Measurements from ENCODE around the gene COMMD9.
"Not testable (repeated sequence)": the region's sequence is repeated elsewhere in the genome, so short reads cannot be mapped to it uniquely, and the experiment has no call there.

The COMMD9 gene

DNA sequence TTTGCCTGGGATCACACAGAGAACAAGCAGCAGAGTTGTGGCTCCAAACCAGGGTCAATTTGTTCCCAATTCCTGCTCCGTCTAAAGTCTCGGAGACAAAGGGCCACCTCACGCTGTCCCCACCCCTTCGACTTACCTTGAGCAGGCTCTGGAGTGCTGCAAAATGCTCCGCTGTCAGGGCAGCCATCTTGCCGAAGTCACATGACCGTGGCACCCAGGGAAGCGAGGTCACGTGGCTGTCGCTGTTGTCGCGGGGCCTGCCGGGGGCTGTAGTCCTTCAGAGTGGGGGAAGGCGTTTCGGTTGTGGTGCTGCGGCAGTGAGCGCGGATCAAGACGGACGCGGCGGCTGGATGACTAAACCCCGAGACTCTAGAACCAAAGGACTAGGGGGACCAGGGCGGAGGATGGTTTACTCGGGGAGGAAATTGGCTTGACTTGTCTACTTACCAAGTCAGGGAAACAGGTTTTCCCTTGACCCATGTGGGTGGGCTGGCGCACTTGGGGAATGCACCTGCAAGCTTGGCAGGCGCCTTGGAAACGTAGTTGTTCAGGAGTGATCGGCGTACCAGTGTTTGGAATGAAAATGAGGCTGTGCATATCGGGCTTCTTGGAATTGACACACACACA, at the start of gene COMMD9:
TSS of gene COMMD9 (minus strand) at position 199 of the 627 bp plus-strand sequence. CDS start at position 187, 12 bp downstream.
- DNase-seq (ENCODE audit: low read depth in 2 of 2), result peak; percentile 87 to 93

DNA sequence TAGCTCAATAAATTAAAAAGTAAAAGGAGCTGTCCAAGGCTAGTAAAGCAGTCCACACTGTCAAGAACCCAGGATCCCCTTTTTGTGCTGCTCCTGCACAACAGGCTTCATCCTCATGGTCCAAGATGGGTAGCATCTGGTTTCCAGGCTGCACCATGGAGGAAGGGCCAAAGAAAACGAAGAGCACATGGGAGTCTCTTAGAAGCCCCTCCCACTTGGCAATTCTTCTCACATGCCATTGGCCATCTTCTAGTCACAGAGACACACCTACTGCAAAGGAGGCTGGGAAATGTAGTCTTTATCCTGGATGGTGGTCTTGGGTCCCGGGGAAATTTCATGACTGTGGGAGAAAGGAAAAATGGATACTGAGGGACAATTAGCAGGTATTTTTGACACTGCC, 44.7 kb upstream of the COMMD9 start:
- no peak for DNase-seq (ENCODE audit: low read depth in 2 of 2)

DNA sequence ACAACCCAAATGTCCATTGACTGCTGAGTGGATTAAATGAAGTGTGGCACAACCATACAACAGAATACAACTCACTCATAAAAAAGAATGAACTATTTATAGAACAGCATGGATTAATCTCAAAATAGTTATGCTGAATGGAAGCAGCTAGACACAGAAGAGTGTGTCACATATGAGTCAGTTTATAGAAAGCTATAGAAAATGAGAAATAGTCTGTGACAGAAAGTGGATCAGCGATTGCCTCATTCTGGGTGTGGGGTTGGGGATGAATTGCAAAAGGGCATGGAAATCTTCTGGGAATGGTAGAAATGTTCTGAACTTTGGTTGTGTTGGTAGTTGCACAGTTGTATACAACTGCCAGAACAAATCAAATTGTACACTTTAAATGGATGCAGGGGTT, 44.2 kb upstream of the COMMD9 start:
- DNase-seq (ENCODE audit: low read depth in 2 of 2), result no peak

DNA sequence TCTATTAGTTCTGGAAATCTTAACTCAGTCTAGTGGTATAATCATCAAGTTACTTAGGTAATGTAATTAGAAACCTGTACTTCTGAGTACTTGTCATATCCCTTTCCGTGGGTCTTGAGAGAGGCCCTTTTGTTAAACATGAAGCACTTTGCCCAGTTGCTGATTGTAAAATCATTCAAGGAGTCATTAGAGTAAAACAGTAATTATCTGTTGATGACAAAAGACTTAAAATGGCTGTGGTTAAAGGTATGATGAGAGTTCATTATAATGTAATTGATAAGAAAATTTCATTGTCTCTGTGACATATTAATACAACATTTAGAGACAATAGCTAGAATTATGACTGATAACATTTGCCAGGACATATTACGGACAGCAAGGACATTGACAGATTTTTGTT, 41.2 kb upstream of the COMMD9 start:
- no peak for DNase-seq (ENCODE audit: low read depth in 2 of 2)

DNA sequence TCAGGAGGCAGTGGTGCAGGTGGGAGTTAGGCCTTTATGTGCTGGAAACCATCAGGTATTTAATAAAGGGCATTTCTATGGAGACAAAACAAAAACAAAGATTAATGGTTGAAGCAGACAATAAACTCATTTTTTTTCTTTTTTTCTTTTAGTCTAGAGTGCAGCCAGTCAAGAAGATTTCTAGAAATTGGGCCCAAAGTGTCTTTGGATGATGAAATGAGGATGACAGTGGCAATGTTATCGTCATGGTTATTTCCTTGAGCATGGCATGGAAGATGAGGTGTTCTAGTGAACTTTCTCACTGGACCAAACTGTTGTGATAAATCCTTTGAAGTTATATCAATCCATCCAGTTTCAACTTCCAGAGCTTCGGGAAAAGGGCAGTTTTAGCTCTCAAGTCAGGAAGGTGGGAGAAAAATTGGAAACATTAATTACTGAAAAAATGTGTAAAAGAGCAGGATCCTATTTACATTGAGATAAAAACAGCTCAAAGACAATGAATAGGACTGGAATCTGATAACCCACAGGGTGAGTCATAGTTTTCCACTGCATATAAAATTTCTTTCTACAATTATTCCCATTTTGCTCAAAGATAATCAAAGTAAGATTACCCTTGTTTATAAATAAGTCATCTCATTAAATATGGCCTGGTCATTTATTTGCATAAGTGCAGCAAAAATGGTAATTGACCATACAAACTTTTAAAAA, 39.9 kb upstream of the COMMD9 start:
- no peak for DNase-seq (ENCODE audit: low read depth in 2 of 2)

DNA sequence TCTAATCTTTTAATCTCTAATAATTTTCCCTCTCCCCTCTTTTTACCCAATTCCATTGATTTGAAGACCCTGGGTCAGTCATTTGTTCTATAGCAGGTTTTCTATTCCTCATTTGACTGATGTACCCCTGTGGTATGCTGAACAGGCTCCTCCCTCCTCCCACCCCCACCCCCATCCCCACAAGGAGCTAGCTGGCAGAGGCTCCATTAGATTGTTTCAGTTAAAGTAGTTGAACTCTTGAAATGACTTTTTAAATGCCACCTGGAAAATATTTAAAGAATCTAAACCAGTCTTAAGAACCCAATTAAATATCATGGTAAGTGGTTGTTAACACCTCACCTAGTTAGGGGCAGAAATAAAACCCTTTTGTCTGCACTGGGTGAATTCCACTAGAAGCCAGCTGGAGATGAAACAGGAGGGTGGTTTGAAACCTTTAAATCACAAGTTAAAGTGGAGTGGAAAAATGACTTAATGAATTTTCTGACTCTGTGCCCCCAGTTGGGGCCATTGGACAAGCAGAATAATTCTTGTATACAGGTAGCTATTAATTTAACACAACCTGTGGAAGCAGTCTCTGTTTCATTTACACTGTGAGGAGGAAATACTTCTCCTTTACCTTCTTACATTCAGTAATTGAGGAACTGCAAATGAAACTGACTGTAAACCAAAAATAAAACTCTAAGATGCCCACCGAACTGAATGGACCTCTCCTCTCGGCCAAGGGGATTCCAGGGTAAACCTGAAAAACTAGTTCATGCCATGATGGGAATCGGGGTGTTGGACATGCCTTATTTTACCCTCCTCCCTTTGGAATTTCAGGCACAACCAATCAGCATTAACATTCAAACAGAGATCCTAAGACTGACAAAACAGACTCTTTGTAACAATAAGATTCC, 37.5 kb upstream of the COMMD9 start:
- no peak for DNase-seq (ENCODE audit: low read depth in 2 of 2)

DNA sequence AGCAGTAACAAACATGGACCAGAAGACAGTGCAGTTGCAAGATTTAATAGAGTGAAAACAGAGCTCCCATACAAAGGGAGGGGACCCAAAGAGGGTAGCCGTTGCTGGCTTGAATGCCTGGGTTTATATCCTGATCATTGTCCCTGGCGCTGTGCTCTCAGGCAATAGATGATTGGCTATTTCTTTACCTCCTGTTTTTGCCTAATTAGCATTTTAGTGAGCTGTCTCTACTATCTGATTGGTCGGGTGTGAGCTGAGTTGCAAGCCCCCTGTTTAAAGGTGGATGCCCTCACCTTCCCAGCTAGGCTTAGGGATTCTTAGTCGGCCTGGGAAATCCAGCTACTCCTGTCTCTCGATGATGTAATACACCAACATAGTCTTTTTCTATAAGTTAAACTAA, 36.2 kb upstream of the COMMD9 start:
- not testable (repeated sequence) for DNase-seq (ENCODE audit: low read depth in 2 of 2)

DNA sequence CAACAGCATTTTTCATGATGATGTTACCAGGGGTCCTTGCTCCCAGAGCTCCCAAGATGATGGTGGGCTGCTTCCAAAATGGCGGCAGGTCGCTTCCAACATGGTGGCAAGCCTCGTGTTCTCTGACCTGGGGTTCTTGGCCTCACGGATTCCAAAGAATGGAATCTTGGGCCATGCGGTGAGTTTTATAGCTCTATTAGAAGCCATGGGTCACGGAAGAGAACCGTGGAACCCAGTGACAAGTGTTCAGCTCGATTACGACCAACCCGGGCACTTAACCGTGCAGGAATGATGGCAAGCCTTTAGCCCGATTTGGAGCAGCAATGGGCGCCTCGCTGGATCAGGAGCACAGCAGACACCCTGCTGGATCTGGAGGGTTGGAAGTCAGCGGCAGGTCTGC, 35.7 kb upstream of the COMMD9 start:
- not testable (repeated sequence) for DNase-seq (ENCODE audit: low read depth in 2 of 2)

DNA sequence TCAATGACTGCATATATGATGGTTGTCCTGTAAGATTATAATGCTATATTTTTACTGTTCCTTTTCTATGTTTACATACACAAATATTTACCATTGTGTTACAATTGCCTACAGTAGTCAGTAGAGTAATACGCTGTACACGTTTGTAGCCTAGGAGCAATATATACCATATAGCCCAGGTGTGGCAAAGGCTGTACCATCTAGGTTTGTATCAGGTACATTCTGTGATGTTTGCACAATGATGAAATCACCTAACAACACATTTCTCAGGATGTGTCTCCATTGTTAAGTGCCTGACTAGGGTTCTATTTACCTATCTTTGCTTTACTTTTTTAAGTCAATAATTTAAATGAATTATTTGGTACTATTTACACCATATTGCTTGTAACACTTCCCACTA, 28.8 kb upstream of the COMMD9 start:
- no peak for DNase-seq (ENCODE audit: low read depth in 2 of 2)

DNA sequence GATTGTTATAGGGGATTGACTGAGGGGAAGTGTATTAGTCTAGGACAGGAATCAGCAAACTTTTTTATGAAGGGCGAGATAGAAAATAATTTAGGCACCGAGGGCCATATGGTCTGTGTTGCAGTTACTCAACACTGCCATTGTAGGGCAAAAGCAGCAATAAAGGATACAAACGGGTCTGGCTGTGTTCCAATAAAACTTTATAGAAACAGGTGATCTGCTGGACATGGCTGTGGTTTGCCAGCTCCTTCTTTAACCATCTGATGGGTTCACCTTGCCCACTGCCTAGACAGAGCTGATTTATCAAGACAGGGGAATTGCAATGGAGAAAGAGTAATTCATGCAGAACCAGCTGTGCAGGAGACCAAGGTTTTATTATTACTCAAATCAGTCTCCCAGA, 26.8 kb upstream of the COMMD9 start:
- DNase-seq (ENCODE audit: low read depth in 2 of 2), result no peak

DNA sequence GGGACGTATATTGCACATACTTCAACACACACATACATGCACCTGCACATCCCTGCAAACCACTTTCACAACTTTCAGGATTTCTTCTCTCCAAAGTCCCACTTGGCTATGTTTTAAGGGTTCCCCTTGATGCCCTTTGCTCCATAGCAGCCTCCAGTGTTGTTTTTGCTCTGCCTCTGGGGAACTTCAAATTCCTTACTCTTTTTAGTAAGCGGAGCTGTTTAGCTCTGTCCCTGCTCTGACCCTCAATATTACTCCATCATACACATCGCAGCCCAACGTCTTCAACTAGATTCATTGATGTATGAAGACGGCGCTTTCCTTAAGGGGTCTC, 25.2 kb upstream of the COMMD9 start:
- no peak for DNase-seq (ENCODE audit: low read depth in 2 of 2)

DNA sequence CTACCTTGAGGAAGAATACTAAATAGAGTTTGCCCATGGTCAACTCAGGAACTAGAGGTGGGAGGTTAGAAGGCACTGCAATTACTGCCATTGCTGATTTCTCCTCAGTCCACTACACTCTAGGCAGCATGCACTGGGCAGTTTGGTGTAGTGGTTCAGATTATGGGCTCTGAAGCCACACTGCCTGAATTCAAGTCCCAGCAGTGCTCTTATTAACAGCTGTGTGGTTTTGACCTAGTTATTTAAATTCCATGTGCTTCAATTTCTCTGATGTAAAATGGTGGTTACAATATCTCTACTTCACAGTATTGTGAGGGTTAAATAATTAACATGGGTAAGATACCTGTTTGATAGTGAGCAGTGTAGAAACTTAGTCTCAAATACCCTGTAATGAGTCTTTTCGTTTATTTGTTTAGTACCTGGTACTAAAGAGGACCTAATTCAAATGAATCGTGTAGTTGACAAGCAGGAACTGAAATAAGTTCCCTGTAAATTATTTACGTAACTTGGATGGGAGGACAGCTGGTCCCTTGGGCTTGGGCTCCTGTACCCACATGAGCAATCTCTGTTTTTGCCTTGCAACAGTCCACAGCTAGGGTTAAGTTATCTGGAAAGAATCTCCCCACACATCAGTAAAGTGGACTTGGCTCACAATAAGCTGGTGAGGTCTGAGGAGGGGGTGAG, 24.7 kb upstream of the COMMD9 start:
- DNase-seq (ENCODE audit: low read depth in 2 of 2), result no peak

DNA sequence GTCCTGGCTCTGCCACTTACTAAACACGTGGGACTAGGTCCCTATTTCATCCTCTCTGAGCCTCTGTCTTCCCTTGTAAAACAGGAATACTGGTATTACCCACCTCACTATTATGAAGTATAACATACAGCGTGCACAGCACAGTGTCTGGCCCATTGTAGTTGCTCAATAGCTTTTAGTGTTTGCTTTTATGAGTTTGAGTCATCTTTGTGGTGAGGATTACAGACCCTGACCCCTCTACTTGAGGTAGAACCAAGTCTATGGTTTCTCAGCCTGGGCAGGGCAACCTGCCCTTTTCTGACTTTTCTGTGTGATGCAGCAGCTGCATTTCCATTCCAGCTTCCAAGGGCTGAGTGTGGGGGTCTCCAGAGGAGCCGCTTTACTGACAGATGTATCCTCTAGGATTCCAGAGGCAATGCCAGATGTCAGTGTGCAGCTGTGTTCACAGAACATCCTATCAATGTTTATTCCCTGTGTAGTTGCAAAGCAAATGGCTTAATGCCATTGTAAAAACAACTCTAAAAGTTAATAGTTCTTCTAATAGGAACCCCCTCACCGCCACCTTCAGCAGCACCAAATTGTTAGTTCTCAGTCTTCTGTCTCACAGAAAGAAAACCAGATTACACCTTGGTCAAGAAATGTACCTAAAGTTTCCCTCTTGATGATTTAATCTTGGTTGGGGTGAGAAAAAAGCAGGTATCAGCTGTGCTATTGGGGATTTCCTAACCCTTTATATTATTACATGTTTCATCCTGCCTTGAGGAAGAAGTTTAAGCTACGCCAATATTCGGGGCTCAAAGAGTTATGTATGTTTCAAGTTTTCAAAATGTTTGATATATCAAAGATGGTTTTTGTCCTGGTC, 23.6 kb upstream of the COMMD9 start:
- DNase-seq (ENCODE audit: low read depth in 2 of 2), result no peak

DNA sequence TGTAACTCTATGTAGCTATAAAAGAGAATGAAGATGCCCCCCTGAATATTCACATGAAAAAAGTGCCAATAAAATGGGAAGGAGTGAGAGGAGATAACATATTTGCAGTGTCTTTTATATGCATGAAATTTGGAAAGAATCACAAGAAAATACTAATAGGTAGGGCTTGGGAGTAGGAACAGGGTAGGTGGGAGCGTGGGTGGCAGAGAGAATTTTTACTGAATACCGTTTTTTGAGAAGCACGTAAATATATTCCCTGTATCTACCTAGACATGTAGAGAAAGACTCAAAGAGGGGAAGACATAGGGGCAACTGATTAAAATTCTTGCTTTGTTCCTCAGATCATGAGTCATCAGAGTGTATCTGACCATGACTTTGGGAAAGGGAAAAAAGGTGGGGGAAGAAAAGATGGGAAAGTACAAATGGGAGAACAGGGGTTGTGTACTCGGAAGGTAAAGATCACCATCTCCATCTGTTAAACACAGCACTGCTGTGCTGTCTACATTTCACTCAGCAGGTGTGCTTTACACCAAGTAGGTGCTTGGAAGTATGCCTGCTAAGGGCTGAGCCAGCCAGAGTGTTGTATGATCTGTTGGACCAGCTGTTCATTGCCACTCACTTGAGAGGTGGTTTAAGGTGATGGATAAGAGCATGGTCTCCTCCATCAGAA, 22.8 kb upstream of the COMMD9 start:
- no peak for DNase-seq (ENCODE audit: low read depth in 2 of 2)

DNA sequence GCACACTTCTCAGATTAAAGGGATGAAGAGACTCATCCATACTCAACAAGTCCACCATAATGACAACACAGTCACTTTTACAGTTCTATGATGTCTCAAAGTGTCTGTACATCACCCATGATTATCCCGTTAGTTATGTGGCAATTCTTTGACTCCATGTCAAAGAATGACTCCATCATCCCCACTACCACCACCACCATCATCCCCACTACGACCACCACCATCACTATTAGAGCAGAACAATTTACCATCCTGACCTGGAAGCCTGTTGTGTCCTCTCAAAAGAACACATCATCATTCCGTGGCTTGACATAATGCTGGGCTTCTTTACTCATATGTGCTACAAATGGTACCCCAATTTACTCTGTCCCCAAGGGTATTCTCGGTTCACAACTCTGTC, 20.6 kb upstream of the COMMD9 start:
- no peak for DNase-seq (ENCODE audit: low read depth in 2 of 2)

DNA sequence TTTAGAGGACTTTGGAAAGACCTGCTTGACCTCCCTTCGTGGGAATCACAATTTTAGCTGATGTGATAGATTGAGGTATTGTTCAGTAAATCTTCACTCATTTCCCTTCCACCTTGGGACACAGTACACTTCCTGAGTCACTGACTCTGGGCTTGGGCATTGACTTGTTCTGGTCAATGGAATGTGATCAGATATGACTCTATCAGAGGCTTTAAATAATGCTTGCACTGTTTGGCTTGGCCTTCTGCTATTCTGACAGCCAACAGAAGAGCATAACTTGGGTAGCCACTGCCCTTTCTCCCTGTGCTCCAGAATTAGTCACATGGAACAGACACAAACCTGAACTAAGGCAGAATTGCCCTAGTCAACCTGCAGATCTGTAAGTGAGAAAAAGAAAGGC, 19.4 kb upstream of the COMMD9 start:
- DNase-seq (ENCODE audit: low read depth in 2 of 2), result no peak

DNA sequence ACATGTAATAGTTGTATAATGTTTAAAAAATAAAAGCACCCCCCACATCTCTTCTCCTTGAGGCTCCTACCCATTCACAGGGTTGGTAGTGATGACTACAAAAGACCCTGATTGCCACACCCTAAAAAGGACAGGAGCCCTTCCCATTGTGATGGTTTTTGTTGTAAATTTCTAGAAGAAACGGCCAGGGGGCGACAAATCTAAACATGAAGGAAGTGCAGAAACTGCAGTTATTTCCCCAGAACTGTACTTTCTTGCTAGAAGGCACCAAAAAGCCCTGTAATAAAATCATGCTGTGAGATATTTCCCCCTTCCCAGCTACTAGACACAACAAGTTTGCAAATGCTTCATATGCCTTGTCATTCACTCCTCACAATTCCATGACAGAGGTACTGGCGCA, 17.7 kb upstream of the COMMD9 start:
- DNase-seq (ENCODE audit: low read depth in 2 of 2), result no peak

DNA sequence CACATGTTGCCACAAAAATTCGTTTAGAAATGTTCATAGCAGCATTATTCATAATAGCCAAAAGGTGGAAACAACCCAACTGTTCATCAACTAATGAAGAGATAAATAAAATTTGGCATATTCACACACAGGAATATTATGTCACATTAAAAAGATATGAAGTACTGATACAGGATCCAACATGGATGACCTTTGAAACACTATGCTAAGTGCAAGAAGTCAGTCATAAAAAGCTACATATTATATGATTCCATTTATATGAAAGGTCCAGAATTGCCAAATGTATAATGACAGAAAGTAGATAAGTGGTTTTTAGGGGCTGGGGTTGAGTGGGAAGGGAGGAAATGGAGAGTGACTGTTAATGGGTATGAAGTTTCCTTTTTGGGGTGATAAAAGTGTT, 15.8 kb upstream of the COMMD9 start:
- DNase-seq (ENCODE audit: low read depth in 2 of 2), result no peak

DNA sequence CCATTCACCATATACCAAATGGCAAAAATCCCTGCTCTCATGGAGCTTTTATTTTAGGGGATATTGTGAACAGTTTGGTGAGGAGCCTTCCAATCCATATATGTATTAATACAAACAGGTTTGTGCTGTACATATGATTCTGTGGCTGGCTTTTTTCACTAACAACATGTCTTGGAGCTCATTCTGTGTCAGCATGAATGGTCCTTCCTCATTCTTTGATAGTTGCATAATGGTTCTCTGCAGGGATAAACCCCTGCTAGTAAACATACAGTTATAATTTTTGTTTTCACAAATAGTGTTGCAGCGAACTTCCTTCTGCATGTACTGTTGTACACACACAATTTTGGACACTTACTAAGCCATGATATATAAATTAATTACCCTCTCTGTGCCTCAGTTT, 15.1 kb upstream of the COMMD9 start:
- DNase-seq (ENCODE audit: low read depth in 2 of 2), result no peak

DNA sequence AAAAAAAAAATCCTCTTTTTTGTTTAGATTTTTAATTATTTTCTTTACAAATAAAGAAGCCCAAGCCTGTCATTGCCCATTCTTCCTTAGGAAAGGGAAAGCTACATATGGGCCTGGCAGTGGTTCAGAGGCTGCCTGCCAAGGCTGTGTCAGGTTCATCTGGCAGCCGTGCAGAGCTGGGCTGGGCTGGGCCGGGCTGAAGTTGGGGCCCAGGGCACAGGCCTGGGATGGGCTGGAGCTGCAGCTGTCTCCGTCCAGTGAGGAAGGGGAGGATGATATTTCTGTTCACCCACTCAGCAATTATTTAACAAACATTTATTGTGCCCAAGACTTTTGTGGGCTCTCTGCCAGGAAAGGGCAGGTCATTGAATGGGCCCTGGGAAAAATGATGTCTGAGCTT, 11.4 kb upstream of the COMMD9 start:
- DNase-seq (ENCODE audit: low read depth in 2 of 2), result no peak
